ENCODE measurements around the gene PI4K2B. TPM values are rescaled to one million over a fixed set of nuclear protein-coding genes. Genes with fewer than 3 reads are reported as not detected.

Gene PI4K2B
- total and polyA plus RNA-seq, 4 donors: 12.3 to 34.7 (median 19.4) TPM

GRCh38 chr4:25280210-25280609, 46.4 kb downstream of the PI4K2B start (continued):
- TF ChIP-seq ZBTB33 (IDR thresholded peaks at IDR 0.05) (no peak), EGR1 (IDR thresholded peaks at IDR 0.05; ENCODE audit: low read depth in 2 of 2) (no peak), FOXA1 (IDR thresholded peaks at IDR 0.05) (no peak)

- DNase-seq (ENCODE audit: low spot score): no peak
- WGBS: 52% methylated on average over 3 of the region's 3 CpGs
- H3K27me3 ChIP-seq (ENCODE audit: control insufficient read depth in 4 of 4, insufficient read depth in 4 of 4, low read length in 3 of 4): no peaks in the 10 kb centered on the region
Observed at GRCh38 chr4:25283948-25284347, 50.1 kb downstream of the PI4K2B start.

More at GRCh38 chr4:25283948-25284347, 50.1 kb downstream of the PI4K2B start:
- TF ChIP-seq MAX (IDR thresholded peaks at IDR 0.05) (no peak), FOXA2 (IDR thresholded peaks at IDR 0.05) (no peak), HNF4G (IDR thresholded peaks at IDR 0.05) (no peak), TAF1 (conservative IDR thresholded peaks at IDR 0.05) (no peak), FOXA1 (IDR thresholded peaks at IDR 0.05) (no peak), CTCF (IDR thresholded peaks at IDR 0.05; ENCODE audit: low read depth, low read length, missing input control) (no peak), NR2F2 (IDR thresholded peaks at IDR 0.05) (no peak), SP1 (IDR thresholded peaks at IDR 0.05) (no peak), RAD21 (IDR thresholded peaks at IDR 0.05) (no peak), ZBTB33 (IDR thresholded peaks at IDR 0.05) (no peak), REST (IDR thresholded peaks at IDR 0.05) (no peak), GABPA (IDR thresholded peaks at IDR 0.05 in 1 of 2, conservative IDR thresholded peaks at IDR 0.05 in 1 of 2) (no peak), ATF3 (IDR thresholded peaks at IDR 0.05) (no peak)
- no peaks in the 10 kb centered on the region for H3K9me3 ChIP-seq (ENCODE audit: control insufficient read depth in 4 of 4, low read length in 3 of 4)
- no peak overlapping the region for H3K27ac ChIP-seq (ENCODE audit: low read depth in 1 of 2, low read length in 2 of 2)
- H3K4me1 ChIP-seq (ENCODE audit: control insufficient read depth in 4 of 4, insufficient read depth in 4 of 4, low read length in 3 of 4): no peaks in the 10 kb centered on the region
- peaks cover 0 to 12% (median 8%) of the 10 kb centered on the region in 4 donors for H3K36me3 ChIP-seq (ENCODE audit: control insufficient read depth in 4 of 4, insufficient read depth in 3 of 4, low read depth in 1 of 4, low read length in 3 of 4)
- no peak overlapping the region for H3K9ac ChIP-seq (ENCODE audit: low read depth in 1 of 2, low read length in 2 of 2)
- H3K4me3 ChIP-seq (ENCODE audit: low read depth in 1 of 3, low read length in 3 of 3): no peak overlapping the region

Data from liver (tissue), 9 donors.